NCI-H128 (cell line): ENCODE data around the gene MYO6.

Experiments
- DNase-seq: peaks from one replicate; lab custom pipeline; 2025; ENCODE audit not compliant: unreplicated experiment; lab: John Stamatoyannopoulos, UW

Gene MYO6

DNA sequence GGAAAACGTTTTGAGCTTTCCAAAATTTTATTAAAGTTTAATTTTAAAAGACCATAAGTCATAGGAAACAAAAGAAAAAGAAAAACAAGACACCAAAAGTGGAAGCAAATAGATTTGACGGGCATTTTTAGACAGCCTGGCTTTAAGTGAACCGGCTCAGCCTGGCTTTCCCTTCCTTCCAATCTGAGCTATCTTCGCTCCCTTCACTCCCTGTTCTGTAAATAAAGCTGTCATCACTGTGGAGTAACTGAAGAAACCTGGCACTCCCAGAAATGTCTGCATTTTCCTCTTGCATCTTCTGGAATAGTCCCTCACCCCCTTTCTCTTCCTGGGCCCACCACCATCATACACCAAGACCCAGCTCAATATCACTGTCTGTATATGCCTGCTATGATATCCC lies 191.5 kb downstream of the MYO6 start:
- no peak for DNase-seq

GRCh38 chr6:75941509-75941908 lies 192.5 kb downstream of the MYO6 start:
- DNase-seq, result no peak

GRCh38 chr6:75943381-75943780 lies 194.3 kb downstream of the MYO6 start:
- no peak for DNase-seq

DNA sequence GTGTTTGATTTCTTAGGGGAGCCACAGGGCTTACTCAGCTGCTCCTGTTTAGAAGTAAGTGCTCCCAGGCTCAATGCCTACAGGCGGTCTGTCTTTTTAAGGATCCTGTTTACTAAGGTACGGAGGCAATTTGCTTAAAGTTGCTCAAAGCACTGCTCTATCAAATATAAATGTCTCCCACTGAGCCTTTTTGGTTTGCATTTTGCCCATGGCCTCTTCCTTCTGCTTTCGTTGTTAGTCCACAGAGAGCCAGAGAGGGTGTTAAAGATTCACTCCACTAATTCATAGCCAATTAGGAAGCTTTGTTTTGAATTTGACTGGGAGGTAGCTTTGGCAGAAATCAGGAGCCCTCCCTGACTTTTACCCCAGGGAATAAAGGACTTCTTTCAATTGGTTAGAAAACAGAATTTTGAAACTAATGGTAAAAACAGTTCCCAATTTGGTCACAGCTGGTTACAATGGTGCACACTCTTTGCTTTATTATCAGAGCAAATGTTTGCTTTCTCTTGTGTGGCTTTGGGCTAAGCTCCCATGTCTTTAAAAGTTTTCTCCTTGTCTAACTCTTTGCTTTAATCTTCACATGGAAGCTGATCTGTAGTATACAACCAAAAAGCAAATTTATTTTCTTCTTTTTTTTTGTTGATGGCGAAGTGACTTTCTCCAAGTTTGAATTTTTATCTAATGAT lies 197.2 kb downstream of the MYO6 start:
- DNase-seq, result no peak

DNA sequence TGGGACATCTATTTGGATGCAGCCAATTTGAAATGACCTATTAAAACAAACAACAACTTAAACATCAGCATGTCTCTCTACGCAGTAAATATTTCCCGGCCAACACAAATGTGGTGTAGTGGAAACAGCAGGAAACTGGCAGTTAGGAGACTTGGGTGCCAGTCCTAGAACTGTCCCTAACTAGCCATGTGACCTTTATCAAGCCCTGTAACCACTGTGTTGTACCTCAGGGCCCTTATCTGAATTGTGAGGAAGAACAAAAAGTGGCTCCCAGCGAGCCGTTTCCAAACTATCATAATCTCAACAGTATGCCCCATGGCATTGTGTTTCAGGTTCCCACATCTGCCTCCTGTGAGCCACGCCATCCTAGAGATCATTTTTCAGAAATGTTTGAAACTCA lies 198.9 kb downstream of the MYO6 start:
- no peak for DNase-seq

DNA sequence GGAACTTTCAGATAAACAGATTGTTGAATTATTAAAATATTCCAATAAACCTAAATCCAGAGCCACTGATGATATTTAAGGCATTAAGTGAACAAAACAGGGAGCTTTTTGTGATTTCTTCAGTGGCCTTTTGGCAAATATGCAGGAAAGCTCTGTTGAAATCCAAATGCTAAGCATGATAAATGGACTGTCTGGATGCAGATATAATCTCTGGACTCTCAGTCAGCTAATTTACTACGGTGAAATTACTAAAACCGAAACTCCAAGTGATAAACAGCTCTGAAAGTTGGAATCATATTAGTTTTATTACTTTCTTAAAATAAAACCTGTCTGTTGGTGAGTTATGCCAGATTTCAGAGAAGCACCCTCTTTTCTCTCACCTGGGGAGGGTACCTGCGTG lies 203.1 kb downstream of the MYO6 start:
- DNase-seq, result no peak

DNA sequence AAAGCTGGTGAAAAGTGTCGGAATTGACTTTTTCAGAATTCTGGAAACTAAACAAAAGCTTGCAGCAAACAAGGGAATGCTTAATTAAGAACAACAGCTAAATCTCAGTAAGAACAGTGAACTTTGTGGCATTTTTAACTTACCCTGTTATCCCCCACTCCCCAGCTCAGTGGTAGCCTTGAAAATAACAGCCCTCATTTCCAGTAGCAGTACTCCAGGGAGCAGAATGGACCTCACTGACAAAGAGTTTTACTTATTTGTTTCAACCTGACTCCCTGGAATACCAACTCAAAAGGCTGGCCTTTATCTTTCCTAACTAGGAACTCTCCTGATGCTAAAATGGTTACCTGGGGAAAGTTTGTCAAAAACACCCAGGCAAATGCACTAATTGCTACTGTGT lies 214.5 kb downstream of the MYO6 start:
- DNase-seq, result no peak

DNA sequence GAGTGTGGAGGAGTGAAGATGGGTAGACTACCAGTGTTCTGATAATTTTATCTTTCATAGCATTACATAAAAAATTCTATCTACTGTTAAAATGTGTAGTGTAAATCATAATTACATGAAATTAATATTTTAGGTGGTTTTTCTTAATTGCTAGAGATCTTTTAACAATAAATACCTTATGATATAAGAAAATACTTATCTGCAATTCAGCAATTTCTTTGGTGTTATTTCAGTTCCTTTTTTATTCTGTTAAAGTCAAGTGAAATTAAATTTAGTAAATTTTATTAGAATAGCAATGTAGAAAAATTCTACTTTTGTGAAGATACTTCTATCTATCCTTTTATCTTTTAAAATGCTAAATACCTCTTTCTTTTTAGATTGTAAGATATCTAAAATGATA lies 219.1 kb downstream of the MYO6 start:
- DNase-seq, result no peak
